Adipocyte (in vitro differentiated cells): ENCODE results near the gene ARFGAP1.
"Not testable (repeated sequence)": the region's sequence is repeated elsewhere in the genome, so short reads cannot be mapped to it uniquely, and the experiment has no call there.

Experiments used
- DNase-seq: peaks from one replicate; pipeline ENCODE4 v3.0.0-alpha.2; 2015; ENCODE audit warnings: low read depth
- H3K27me3 ChIP-seq: replicated peaks from 2 replicates; pipeline ENCODE4 v1.7.0; 2013; ENCODE audit warnings: mild to moderate bottlenecking, low read length, moderate library complexity; ENCODE audit not compliant: control insufficient read depth, insufficient read depth
- H3K36me3 ChIP-seq: 2 replicates; pipeline ENCODE4 v1.7.0; 2013; ENCODE audit warnings: low read length, mild to moderate bottlenecking, moderate library complexity; ENCODE audit not compliant: control insufficient read depth, insufficient read depth, severe bottlenecking
- H3K4me1 ChIP-seq: 2 replicates; pipeline ENCODE4 v1.7.0; 2013; ENCODE audit warnings: mild to moderate bottlenecking, low read length, moderate library complexity; ENCODE audit not compliant: control insufficient read depth, insufficient read depth
- H3K4me3 ChIP-seq: 2 replicates; pipeline ENCODE4 v1.7.0; 2013; ENCODE audit warnings: mild to moderate bottlenecking, low read length, moderate library complexity
- H3K9ac ChIP-seq: 2 replicates; pipeline ENCODE4 v1.7.0; 2013; ENCODE audit warnings: mild to moderate bottlenecking, low read length, moderate library complexity
- H3K9me3 ChIP-seq: 2 replicates; pipeline ENCODE4 v1.7.0; 2013; ENCODE audit warnings: mild to moderate bottlenecking, low read length, moderate library complexity; ENCODE audit not compliant: control insufficient read depth

The ARFGAP1 gene

DNA sequence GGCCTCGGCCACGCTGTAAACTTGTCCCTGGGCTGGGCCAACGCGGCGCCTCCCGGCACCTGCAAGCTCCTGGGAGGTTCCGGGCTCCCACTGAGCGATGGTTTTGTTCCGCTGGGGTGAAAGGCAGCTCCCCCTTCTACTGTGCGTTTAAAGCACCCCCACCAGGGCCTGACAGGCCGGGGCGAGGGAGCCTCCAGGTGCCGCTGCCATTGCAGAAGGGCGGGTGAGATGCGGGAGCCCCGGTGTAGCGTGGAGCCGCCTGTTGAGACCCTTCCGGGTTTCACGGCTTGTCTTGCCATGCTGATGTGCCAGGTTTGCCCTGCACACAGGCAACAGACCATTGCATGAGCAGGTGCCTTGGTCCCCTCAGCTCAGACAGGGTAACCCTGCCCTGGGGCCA lies 23.2 kb downstream of the ARFGAP1 start:
- Histone ChIP-seq H3K36me3 (no peaks in the 10 kb centered on the region), H3K9me3 (peaks cover 5% of the 10 kb centered on the region), H3K27me3 (peaks cover 45% of the 10 kb centered on the region), H3K9ac (no peak overlapping the region), H3K4me1 (peaks cover 2% of the 10 kb centered on the region), H3K4me3 (no peak overlapping the region)
- DNase-seq: no peak

DNA sequence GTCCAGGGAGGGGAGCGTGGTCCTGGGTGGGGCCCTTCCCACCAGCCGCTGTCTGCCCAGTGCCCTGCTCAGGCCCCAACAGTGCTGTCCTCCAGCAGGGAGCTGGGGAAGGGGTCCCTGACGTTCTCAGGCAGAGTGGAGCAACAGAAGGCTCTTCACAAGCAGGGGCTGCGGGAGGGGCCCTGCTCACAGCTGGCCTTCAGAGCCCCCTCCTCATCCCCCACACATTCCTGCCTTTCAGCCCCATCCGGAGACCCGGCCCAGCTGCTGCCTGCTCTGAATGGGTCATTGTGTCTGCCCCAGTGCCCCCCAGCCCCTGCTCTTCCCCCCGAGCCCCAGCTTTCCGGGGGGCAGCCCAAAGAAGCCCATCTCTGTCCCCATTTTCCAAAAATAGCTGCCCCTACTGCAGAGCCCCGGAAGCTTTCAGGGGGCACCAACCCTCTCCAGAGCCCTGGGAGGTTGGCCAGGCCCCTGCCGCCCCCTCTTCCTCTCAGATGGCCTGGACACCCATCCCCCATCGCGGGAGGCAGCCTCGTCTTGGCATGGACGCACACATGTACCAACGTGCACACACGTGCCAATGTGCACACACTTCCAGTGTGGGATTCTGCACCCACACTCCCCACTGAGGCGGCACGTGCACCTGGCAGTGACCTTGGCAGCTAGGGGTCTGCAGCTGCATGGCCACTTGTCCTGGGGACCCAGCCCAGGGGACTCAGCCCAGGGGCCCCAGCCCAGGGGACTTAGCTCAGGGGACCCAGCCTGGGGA lies 24.1 kb downstream of the ARFGAP1 start:
- Histone ChIP-seq H3K4me3 (no peak overlapping the region), H3K9ac (no peak overlapping the region), H3K36me3 (no peaks in the 10 kb centered on the region), H3K27me3 (peaks cover 45% of the 10 kb centered on the region), H3K4me1 (no peaks in the 10 kb centered on the region), H3K9me3 (peaks cover 11% of the 10 kb centered on the region)
- no peak for DNase-seq

DNA sequence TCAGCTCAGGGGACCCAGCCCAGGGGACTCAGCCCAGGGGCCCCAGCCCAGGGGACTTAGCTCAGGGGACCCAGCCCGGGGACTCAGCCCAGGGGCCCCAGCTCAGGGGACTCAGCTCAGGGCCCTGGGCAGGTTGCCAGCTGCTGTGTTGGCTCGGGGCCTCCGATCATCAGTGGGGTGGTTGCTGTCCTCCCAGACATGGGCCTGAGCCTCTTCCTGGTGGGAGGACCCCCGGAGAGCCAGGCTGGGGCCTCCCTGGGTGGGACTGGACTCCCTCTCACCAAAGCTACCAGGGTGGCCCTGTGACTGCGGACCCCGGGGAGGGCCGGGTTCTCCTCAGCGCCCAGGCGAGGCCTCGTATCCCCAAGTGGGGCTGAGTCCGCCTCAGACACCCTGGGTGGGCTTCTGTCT lies 24.8 kb downstream of the ARFGAP1 start:
- Histone ChIP-seq H3K9ac (no peak overlapping the region), H3K4me3 (no peak overlapping the region), H3K4me1 (no peaks in the 10 kb centered on the region), H3K36me3 (no peaks in the 10 kb centered on the region), H3K9me3 (peaks cover 16% of the 10 kb centered on the region), H3K27me3 (peaks cover 45% of the 10 kb centered on the region)
- no peak for DNase-seq

DNA sequence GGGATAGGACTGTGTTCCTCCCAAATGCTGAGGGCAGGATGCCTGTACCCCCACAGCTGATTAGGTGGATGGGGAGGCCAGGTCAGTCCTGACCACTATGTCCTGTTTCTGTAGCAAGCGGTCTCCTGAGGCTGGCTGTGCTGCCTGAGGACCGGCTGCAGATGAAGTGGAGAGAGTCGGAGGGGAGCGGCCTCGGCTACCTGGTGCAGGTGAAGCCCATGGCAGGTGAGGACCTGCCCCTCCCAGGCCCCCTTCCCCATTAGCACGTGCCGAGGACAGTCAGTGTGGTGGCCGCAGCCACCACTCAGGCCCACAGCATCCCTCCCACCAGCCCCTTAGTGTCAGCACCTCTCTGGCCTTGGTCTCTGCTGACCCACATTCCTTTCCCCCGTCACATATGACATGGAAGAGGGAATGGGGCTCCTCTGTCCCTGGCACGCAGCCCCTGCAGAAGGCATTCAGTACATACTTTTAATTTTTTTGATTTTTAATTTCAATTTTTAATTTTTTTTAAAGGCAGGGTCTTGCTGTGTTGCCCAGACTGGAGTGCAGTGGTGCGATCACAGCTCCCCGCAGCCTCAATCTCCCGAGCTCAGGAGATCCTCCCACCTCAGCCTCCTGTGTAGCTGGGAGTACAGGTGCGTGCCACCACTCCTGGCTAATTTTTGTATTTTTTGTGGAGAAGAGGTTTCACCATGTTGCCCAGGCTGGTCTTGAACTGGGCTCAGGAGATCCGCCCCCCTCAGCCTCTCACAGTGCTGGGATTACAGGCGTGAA lies 25.4 kb downstream of the ARFGAP1 start:
- H3K9ac ChIP-seq: no peak overlapping the region
- H3K27me3 ChIP-seq: peaks cover 51% of the 10 kb centered on the region
- no peaks in the 10 kb centered on the region for H3K4me1 ChIP-seq

DNA sequence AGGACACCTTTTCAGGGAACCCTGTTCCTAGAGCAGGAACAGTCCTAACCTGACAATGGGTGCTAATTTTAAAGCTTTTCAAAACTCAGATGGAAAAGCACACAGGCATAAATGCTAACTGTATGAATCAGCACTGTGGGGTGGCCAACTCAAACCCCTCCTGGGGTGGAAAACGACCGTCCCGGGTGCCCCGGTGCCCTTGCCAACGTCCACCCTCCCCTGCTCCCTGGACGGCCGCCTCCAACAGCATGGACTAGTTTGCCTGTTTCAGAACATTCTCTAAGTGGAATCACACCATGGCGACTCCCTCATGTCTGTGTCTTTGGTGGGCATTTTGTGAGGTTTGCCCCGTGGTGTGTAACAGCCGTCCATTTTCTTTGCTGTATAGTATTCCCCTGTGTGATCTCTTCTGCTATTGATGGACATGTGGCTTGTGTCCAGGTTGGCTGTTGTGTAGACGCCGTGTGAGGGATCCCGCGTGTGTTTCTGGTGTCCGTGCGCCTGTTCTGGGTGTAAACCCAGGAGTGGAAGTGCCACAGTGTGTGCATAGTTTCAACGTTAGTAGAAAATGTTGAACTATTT lies 26.2 kb downstream of the ARFGAP1 start:
- Histone ChIP-seq H3K4me3 (no peak overlapping the region), H3K27me3 (peaks cover 56% of the 10 kb centered on the region), H3K36me3 (no peaks in the 10 kb centered on the region), H3K4me1 (no peaks in the 10 kb centered on the region), H3K9ac (no peak overlapping the region), H3K9me3 (peaks cover 16% of the 10 kb centered on the region)
- DNase-seq: no peak

More for the DNA sequence above, 25.4 kb downstream of the ARFGAP1 start:
- Histone ChIP-seq H3K4me3 (no peak overlapping the region), H3K36me3 (no peaks in the 10 kb centered on the region), H3K9me3 (peaks cover 16% of the 10 kb centered on the region)
- no peak for DNase-seq

DNA sequence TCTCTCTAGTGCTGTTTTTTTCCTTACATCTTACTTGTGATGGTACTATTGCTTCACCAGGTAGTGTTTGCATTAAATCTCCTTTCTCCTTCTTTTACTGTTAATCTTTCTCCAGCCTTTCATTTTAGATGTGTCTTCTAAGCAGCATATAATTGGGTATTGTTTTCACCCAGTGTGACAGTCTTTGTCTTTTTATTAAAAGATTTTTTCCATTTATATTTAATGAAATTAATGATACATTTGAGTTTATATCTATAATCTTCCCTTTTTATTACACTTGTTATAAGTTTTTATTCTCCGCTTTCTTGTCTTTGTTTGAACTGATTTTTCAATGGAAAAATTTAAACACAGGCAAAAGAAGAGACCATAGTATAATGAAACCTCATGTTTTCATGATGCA lies 29.1 kb downstream of the ARFGAP1 start:
- no peak for DNase-seq
- Histone ChIP-seq H3K4me1 (no peaks in the 10 kb centered on the region), H3K36me3 (no peaks in the 10 kb centered on the region), H3K9ac (no peak overlapping the region), H3K9me3 (peaks cover 16% of the 10 kb centered on the region), H3K27me3 (peaks cover 49% of the 10 kb centered on the region), H3K4me3 (no peak overlapping the region)

DNA sequence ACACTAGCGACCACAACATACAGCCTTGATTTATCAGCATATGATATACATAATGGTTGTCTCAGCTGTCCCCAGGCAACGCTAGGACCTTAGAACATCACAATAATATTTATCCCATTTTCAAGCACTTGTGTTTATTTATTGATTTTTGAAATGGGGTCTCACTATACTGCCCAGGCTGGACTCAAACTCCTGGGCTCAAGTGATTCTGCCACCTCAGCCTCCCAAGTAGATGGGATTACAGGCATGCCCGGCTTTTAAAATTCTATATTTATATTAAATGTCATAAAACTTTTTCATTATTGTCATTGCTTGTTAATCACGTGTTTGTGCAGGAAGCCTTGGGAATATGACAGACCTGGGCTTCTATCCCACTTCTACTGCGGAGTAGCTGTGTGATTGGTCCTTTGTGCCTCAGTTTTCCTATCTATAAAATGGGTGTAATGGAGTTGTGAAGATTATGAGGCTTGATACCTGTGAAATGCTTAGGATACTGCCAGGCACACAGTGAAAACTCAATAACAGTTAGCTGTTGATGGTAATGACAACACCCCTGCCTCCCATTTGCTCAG lies 30.6 kb downstream of the ARFGAP1 start:
- H3K4me3 ChIP-seq: no peak overlapping the region
- H3K9me3 ChIP-seq: peaks cover 16% of the 10 kb centered on the region
- H3K9ac ChIP-seq: no peak overlapping the region
- H3K4me1 ChIP-seq: no peaks in the 10 kb centered on the region
- peaks cover 55% of the 10 kb centered on the region for H3K27me3 ChIP-seq
- no peaks in the 10 kb centered on the region for H3K36me3 ChIP-seq
- DNase-seq: no peak

DNA sequence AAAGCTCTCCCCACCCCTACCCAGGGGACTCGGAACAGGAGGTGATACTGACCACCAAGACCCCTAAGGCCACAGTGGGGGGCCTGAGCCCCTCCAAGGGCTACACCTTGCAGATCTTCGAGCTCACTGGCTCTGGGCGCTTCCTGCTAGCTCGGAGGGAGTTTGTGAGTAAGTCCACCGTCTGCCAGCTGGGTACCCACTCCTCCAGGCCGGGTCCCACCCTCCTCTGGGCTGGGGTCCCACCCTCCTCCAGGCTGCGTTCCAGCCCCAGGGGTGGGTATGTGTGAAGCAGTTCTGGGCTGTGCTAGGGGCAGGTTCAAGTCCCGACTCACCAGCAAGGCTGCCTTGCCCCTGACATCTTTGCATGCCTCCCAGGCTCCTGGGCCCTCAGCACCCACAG lies 32.8 kb downstream of the ARFGAP1 start:
- Histone ChIP-seq H3K4me1 (no peaks in the 10 kb centered on the region), H3K36me3 (no peaks in the 10 kb centered on the region), H3K9me3 (peaks cover 15% of the 10 kb centered on the region), H3K27me3 (peaks cover 45% of the 10 kb centered on the region), H3K9ac (no peak overlapping the region), H3K4me3 (no peak overlapping the region)
- no peak for DNase-seq

DNA sequence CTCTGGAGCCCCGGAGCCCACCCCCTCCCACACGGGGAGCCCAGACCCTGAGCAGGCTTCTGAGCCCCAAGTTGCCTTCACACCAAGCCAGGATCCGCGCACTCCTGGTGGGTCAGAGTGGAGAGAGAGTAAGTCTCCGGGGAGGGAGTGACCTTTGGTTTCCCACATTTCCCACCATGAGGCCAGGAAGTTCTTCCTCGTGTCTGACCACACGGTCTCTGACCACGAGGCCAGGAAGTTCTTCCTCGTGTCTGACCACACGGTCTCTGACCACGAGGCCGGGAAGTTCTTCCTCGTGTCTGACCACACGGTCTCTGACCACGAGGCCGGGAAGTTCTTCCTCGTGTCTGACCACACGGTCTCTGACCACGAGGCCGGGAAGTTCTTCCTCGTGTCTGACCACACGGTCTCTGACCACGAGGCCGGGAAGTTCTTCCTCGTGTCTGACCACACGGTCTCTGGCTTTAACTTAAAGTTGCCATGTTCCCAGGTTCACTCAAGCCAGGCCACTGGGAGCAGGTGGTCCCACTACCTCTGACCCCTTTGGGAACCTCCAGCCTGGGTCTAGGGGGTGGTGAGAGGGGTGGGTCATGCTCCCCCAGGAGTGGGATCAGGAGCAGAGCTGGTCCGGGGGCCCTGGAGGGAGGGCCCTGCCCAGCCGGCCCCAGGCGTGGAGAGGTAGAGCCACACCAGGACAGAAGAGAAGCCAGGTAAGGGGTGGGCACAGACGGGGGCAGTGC lies 33.5 kb downstream of the ARFGAP1 start:
- peaks cover 11% of the 10 kb centered on the region for H3K9me3 ChIP-seq
- DNase-seq, H3K9ac ChIP-seq, H3K4me3 ChIP-seq, H3K4me1 ChIP-seq, H3K36me3 ChIP-seq: not testable (repeated sequence)
- peaks cover 44% of the 10 kb centered on the region for H3K27me3 ChIP-seq

DNA sequence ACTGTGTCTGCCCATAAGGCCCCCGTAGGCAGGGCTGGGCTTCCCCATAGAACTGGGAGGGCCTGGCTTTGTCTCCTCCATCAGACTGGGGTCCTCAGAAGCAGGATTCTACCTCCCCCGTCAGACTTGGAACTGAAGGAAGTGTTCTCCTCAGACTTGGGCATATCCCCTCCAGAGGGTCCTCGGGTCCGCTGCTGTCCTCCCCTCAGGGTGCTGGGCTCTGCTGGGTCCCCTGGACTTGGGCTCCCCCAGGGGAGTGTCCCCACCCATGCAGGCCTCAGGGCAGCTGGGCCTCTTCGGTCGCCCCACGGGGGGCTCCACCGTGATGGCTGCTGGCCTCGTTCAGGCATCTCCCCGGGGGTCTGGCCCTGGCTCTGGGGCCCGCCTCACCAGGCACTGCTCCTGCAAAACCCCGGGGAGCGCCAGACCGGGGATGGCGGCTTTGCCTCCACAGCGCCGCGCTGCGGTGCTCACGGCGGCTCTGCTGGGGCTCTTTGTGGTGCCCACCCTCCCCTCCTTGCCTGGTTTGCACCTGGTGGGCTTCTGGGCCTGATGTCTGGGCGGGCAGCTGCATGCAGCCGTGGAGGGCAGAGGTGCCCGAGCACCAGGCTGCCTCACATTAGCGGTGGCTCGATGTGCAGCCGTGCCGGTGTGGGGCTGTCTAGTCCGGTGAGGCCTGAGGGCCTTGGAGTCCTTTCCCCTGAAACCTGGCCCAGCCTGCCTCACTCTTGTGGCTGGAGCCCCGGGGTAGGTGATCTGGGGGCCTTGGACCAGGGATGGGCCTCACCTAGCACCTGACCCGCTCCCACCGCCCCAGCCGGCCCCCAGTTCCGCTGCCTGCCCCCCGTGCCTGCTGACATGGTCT lies 34.3 kb downstream of the ARFGAP1 start:
- Histone ChIP-seq H3K4me1 (no peaks in the 10 kb centered on the region), H3K9me3 (peaks cover 3% of the 10 kb centered on the region), H3K9ac (no peak overlapping the region), H3K4me3 (no peak overlapping the region), H3K27me3 (peaks cover 44% of the 10 kb centered on the region), H3K36me3 (no peaks in the 10 kb centered on the region)
- no peak for DNase-seq
